ENCODE results near the gene NAPG.
A peak's percentile ranks its signal among the peaks of the same experiment; 100 is the strongest.
"Not testable (repeated sequence)": the region's sequence is repeated elsewhere in the genome, so short reads cannot be mapped to it uniquely, and the experiment has no call there.

Gene NAPG

GRCh38 chr18:10552226-10552625 lies 26.4 kb downstream of the NAPG start:
- DNase-seq (ENCODE audit: low read depth) = no peak

GRCh38 chr18:10556251-10556650 lies 30.4 kb downstream of the NAPG start:
- DNase-seq (ENCODE audit: low read depth) = not testable (repeated sequence)

- DNase-seq (ENCODE audit: low read depth) = no peak
Observed at GRCh38 chr18:10557085-10557677, 31.4 kb downstream of the NAPG start.

- no peak for DNase-seq (ENCODE audit: low read depth)
Observed at GRCh38 chr18:10558243-10558966, 32.6 kb downstream of the NAPG start.

GRCh38 chr18:10558967-10559298 lies 33.1 kb downstream of the NAPG start:
- no peak for DNase-seq (ENCODE audit: low read depth)

GRCh38 chr18:10559553-10560451 lies 34.0 kb downstream of the NAPG start:
- DNase-seq (ENCODE audit: low read depth) = no peak

GRCh38 chr18:10560452-10561045 lies 34.7 kb downstream of the NAPG start:
- DNase-seq (ENCODE audit: low read depth) = peak; percentile 40

GRCh38 chr18:10562773-10563160 lies 36.9 kb downstream of the NAPG start:
- DNase-seq (ENCODE audit: low read depth) = no peak

GRCh38 chr18:10563886-10564285 lies 38.1 kb downstream of the NAPG start:
- DNase-seq (ENCODE audit: low read depth) = no peak

- no peak for DNase-seq (ENCODE audit: low read depth)
Observed at GRCh38 chr18:10564975-10565773, 39.3 kb downstream of the NAPG start.

- DNase-seq (ENCODE audit: low read depth) = no peak
Observed at GRCh38 chr18:10565835-10566234, 40.0 kb downstream of the NAPG start.

GRCh38 chr18:10566390-10566789 lies 40.6 kb downstream of the NAPG start:
- no peak for DNase-seq (ENCODE audit: low read depth)

GRCh38 chr18:10569941-10570340 lies 44.1 kb downstream of the NAPG start:
- not testable (repeated sequence) for DNase-seq (ENCODE audit: low read depth)

GRCh38 chr18:10570622-10571021 lies 44.8 kb downstream of the NAPG start:
- no peak for DNase-seq (ENCODE audit: low read depth)

- no peak for DNase-seq (ENCODE audit: low read depth)
Observed at GRCh38 chr18:10571537-10571936, 45.7 kb downstream of the NAPG start.

- not testable (repeated sequence) for DNase-seq (ENCODE audit: low read depth)
Observed at GRCh38 chr18:10573261-10573660, 47.4 kb downstream of the NAPG start.

GRCh38 chr18:10574412-10574811 lies 48.6 kb downstream of the NAPG start:
- DNase-seq (ENCODE audit: low read depth) = not testable (repeated sequence)

GRCh38 chr18:10577842-10578572 lies 52.2 kb downstream of the NAPG start:
- DNase-seq (ENCODE audit: low read depth) = not testable (repeated sequence)

- DNase-seq (ENCODE audit: low read depth) = not testable (repeated sequence)
Observed at GRCh38 chr18:10578573-10578899, 52.7 kb downstream of the NAPG start.

GRCh38 chr18:10579079-10579867 lies 53.4 kb downstream of the NAPG start:
- DNase-seq (ENCODE audit: low read depth) = peak; percentile 51

Data from HS-27A (cell line).